T-cell (primary cell): ENCODE data around the gene MAP3K14. TPM values are rescaled to one million over a fixed set of nuclear protein-coding genes. Genes with fewer than 3 reads are reported as not detected.

Source experiments
- ATAC-seq, 4 experiments: fragments of 200-7000 bp in 3 of 4; fragments of 150-1000 bp in 1 of 4; cut with Tn5 transposase; replicated peaks in 1 of 4; 1 replicate in 3 of 4; 2 replicates in 1 of 4; pipeline ENCODE4 v1.10.0; 2021; ENCODE audit warnings: moderate library complexity in 3 of 4, mild to moderate bottlenecking in 2 of 4, moderate number of reproducible peaks in 1 of 4
- CTCF ChIA-PET, 2 donors: fragments of 300-600 bp; sonication (Branson Sonifier 250); formaldehyde crosslinking; loops; one replicate each; lab custom pipeline; 2022; ENCODE audit warnings: antibody characterized with exemption in 2 of 2; lab: Charles Lee
- POLR2A ChIA-PET, 2 donors: fragments of 300-600 bp; sonication (Branson Sonifier 250); formaldehyde crosslinking; loops; one replicate each; lab custom pipeline; 2022; ENCODE audit warnings: antibody characterized with exemption in 2 of 2; lab: Charles Lee
- DNase-seq, 35 experiments: peaks; one replicate each; pipeline versions ENCODE4 v3.0.0 to v3.0.0-alpha.2; 2013 to 2023
- H3K27ac ChIP-seq: one replicate; pipeline ENCODE4 v1.5.1; 2013; ENCODE audit warnings: low read length
- H3K27me3 ChIP-seq, 2 experiments: replicated peaks in 1 of 2; 1 replicate in 1 of 2; 2 replicates in 1 of 2; pipeline versions ENCODE4 v1.6.1 to v1.7.0; 2013; ENCODE audit warnings: low read length in 1 of 2, mixed read lengths in 1 of 2; ENCODE audit not compliant: control insufficient read depth in 2 of 2, insufficient read depth in 2 of 2; ENCODE audit errors: extremely low read depth in 1 of 2
- H3K36me3 ChIP-seq, 2 donors: 1 replicate in 1 of 2; 2 replicates in 1 of 2; pipeline versions ENCODE4 v1.6.1 to v1.7.0; 2013; ENCODE audit warnings: low read length in 1 of 2; ENCODE audit not compliant: control insufficient read depth in 2 of 2, insufficient read depth in 1 of 2; ENCODE audit errors: extremely low read depth in 1 of 2
- H3K4me1 ChIP-seq, 2 experiments: 1 replicate in 1 of 2; 2 replicates in 1 of 2; pipeline versions ENCODE4 v1.6.1 to v1.7.0; 2013; ENCODE audit warnings: low read length in 2 of 2, mixed read lengths in 1 of 2; ENCODE audit not compliant: insufficient read depth in 2 of 2, control insufficient read depth in 1 of 2; ENCODE audit errors: extremely low read depth in 1 of 2
- H3K4me3 ChIP-seq, 2 donors: 1 replicate in 1 of 2; 2 replicates in 1 of 2; pipeline versions ENCODE4 v1.5.1 to v1.7.0; 2013; ENCODE audit warnings: mild to moderate bottlenecking in 2 of 2, low read length in 1 of 2, moderate library complexity in 1 of 2; ENCODE audit not compliant: control insufficient read depth in 1 of 2; ENCODE audit errors: extremely low read depth in 1 of 2
- H3K9me3 ChIP-seq: 2 replicates; pipeline ENCODE4 v1.7.0; 2013
- H3K27ac Mint-ChIP-seq, 2 donors: one replicate each; pipeline ENCODE4 v1.8.0; 2020 to 2021; ENCODE audit warnings: mild to moderate bottlenecking in 2 of 2, mixed read lengths in 2 of 2
- H3K27me3 Mint-ChIP-seq, 2 donors: one replicate each; pipeline ENCODE4 v1.8.0; 2021 to 2022; ENCODE audit warnings: mixed read lengths in 2 of 2
- H3K36me3 Mint-ChIP-seq: one replicate; pipeline ENCODE4 v1.8.0; 2021; ENCODE audit warnings: mixed read lengths
- H3K4me1 Mint-ChIP-seq, 3 donors: one replicate each; pipeline ENCODE4 v1.8.0; 2020 to 2022; ENCODE audit warnings: mixed read lengths in 3 of 3, mild to moderate bottlenecking in 1 of 3
- H3K4me3 Mint-ChIP-seq, 3 donors: one replicate each; pipeline ENCODE4 v1.8.0; 2020 to 2022; ENCODE audit warnings: mild to moderate bottlenecking in 3 of 3, mixed read lengths in 3 of 3, moderate library complexity in 3 of 3
- H3K9me3 Mint-ChIP-seq, 3 donors: one replicate each; pipeline ENCODE4 v1.8.0; 2020 to 2022; ENCODE audit warnings: mixed read lengths in 3 of 3
- WGBS: methylation state at CpG from one replicate; pipeline ENCODE4 v1.1.5; 2013; ENCODE audit warnings: missing lambda C conversion rate; ENCODE audit not compliant: insufficient coverage; 5-methylcytosine and 5-hydroxymethylcytosine counted together
- total RNA-seq, 35 experiments: library from RNA in 6 of 35; stranded (reverse) in 6 of 35; fragments of 120-200 nt in 1 of 35; gene quantifications; one replicate each; pipeline versions ENCODE4 v1.2.1 to v1.2.4 and lab custom pipeline; 2013 to 2026

Gene MAP3K14
- total RNA-seq, 5 donors from 2014 or later (not counting 1 experiment from before 2014, with no cell fraction given): 34.4 to 49.8 (median 42.8) TPM

DNA sequence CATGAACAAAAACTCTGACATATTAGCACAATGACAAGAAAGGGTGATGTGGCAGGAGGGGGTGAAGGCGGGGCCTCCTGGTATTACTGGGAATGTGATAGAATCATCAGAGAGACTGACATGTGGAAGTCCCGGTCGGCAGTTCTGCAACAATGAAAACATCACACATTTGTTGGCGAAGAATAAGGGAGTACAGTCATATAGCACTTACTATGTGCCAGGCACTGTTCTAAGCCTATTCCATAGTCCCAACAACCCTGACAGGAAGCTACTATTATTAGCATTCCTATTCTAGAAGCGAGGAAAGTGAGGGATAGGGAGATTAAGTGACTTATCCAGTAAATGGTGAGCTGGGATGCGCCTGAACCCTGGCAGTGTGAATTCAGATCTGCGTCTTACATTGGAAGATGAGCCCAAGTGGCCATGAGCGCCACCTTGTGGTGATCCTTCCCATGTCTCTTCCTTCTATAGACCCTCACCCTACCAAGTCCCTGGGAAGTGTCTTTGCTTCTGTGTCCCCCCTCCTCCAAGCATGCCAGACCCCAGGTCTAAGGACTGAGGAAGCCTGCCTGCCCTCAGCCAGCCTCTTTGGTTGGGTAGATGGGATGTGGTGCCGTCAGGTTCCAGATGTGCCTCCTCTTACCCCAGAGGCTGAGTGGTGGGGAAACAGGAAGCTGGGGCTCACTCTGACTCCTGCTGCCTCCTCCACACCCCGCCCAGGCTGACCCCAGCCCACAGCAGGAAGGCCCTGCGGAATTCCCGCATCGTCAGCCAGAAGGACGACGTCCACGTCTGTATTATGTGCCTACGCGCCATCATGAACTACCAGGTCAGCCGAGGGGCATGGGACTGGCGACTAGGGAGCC lies 81.2 kb downstream of the MAP3K14 start:
- peak in 34 of 35 experiments; percentile 54 to 93 (median 76) for DNase-seq
- 89% methylated on average over 12 of the region's 20 CpGs for WGBS
- Histone ChIP-seq H3K27ac (peak overlapping the region; percentile 46), H3K9me3 (no peaks in the 10 kb centered on the region), H3K4me1 (peaks cover 17 to 62% of the 10 kb centered on the region in 2 experiments), H3K36me3 (peaks cover 15 to 92% of the 10 kb centered on the region in 2 donors), H3K27me3 (no peaks in the 10 kb centered on the region), H3K4me3 (no peak overlapping the region)
- H3K4me1 Mint-ChIP-seq: peaks cover 64 to 68% (median 65%) of the 10 kb centered on the region in 3 donors
- CTCF ChIA-PET: interaction anchor here (0.5 to 10.1 kb wide), 18 partner anchors 10 to 1757 kb away, joined by 3 to 117 read pairs (median 4); partner anchors contain the start of gene ACBD4 (in 2 of the 2)
- H3K36me3 Mint-ChIP-seq: peaks cover 53% of the 10 kb centered on the region
- H3K4me3 Mint-ChIP-seq: no peak overlapping the region
- H3K9me3 Mint-ChIP-seq: no peaks in the 10 kb centered on the region
- POLR2A ChIA-PET: interaction anchor here (0.6 to 1.8 kb wide), 2 partner anchors 10 to 82 kb away, joined by 5 to 8 read pairs; no protein-coding TSS in a partner anchor
- H3K27me3 Mint-ChIP-seq: no peaks in the 10 kb centered on the region
- peak; percentile 28 to 66 (median 66) for ATAC-seq
- H3K27ac Mint-ChIP-seq: peak overlapping the region; percentile 86 to 99

DNA sequence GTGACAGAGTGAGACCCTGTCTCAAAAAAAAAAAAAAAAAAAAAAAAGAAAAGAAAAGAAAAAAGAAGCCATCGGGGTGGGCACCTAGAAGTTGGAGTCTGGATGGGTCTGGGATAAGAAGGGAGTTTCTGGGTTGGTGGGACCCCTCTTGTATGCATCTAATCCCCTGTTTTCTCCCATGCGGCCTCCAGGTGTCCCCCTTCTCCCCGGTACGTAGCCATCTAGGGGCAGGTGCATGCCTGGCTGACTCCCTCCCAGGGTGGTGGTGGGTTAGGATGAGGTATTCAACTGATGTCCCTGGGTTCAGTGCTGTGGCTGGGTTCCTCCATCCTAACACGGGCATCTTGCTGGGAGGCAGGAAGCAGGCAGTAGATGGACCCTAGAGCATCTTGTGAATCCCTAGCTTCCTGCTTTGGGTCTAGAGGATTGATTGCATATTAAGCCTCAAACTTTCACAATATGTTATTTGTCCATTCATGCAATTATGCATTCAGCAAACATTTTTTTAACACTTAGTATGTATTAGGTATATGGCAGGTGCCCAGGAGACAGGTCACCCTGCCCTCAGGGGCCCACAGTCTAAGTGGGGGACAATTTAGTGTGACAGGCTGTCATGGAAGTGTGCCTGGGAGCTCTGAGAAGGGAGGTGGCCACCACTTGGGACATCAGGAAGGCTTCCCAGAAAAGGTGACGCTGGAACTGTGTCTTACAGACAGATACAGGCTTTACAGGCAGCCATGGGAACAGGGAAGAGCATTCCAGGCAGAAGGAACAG lies 82.0 kb downstream of the MAP3K14 start:
- peaks cover 72 to 76% (median 73%) of the 10 kb centered on the region in 3 donors for H3K4me1 Mint-ChIP-seq
- H3K9me3 Mint-ChIP-seq: no peaks in the 10 kb centered on the region
- H3K4me3 Mint-ChIP-seq: peak overlapping the region in 1 of 3 donors; percentile 11
- Histone ChIP-seq H3K4me3 (no peak overlapping the region), H3K4me1 (peaks cover 24 to 70% of the 10 kb centered on the region in 2 experiments), H3K36me3 (peaks cover 10 to 88% of the 10 kb centered on the region in 2 donors), H3K9me3 (no peaks in the 10 kb centered on the region), H3K27ac (peak overlapping the region; percentile 46), H3K27me3 (no peaks in the 10 kb centered on the region)
- peaks cover 44% of the 10 kb centered on the region for H3K36me3 Mint-ChIP-seq
- H3K27me3 Mint-ChIP-seq: no peaks in the 10 kb centered on the region
- ChIA-PET CTCF (interaction anchor here (0.6 to 10.1 kb wide), 14 partner anchors 9 to 150 kb away, joined by 3 to 117 read pairs (median 6); partner anchors contain the start of gene ACBD4 (in 1 of the 2)), POLR2A (interaction anchor here (0.6 to 1.8 kb wide), 2 partner anchors 9 to 83 kb away, joined by 5 to 8 read pairs; no protein-coding TSS in a partner anchor)
- H3K27ac Mint-ChIP-seq: peak overlapping the region; percentile 86 to 99
- WGBS: 20% methylated on average over 1 of the region's 6 CpGs
- DNase-seq (peak in 25 of 35 experiments; percentile 31 to 74 (median 50)), ATAC-seq (peak; percentile 66 to 75 (median 68))

DNA sequence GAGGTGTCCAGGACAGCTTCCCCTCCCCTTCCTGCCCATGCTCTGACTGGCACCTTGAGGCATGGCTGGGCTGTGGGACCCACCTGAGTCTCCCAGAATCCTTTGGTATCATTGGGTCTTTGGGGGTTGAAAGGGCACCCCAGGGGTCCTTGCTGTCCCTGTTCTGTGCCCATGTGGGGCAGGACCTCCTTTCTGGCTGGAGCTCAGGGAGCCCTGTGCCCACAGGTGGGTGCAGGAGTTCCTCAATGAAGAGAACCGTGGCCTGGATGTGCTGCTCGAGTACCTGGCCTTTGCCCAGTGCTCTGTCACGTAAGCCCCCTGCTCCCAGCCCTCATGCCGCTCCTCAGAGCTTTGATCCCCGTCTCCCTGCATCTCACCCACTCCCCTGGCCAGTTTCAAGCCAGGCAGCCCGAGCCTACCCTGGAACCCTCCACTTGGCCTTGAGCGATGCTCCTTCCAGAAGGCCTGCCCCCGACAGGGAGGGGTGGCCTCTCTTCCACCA lies 83.3 kb downstream of the MAP3K14 start:
- WGBS: 90% methylated on average over 6 of the region's 8 CpGs
- Mint-ChIP-seq H3K36me3 (peaks cover 31% of the 10 kb centered on the region), H3K9me3 (no peaks in the 10 kb centered on the region), H3K4me1 (peaks cover 79 to 81% (median 79%) of the 10 kb centered on the region in 3 donors), H3K27ac (peak overlapping the region; percentile 84 to 99), H3K4me3 (no peak overlapping the region), H3K27me3 (no peaks in the 10 kb centered on the region)
- no peaks in the 10 kb centered on the region for H3K9me3 ChIP-seq
- H3K27ac ChIP-seq: no peak overlapping the region
- ATAC-seq (no peak), DNase-seq (no peak)
- H3K36me3 ChIP-seq: peaks cover 3 to 75% of the 10 kb centered on the region in 2 donors
- ChIA-PET CTCF (interaction anchor here (0.6 to 10.1 kb wide), 4 partner anchors 14 to 141 kb away, joined by 3 to 117 read pairs (median 4); partner anchors contain the start of gene ACBD4 (in 1 of the 2)), POLR2A (interaction anchor here in 1 of 2 donors (0.5 kb wide), 1 partner anchor 87 kb away, joined by 3 read pairs; no protein-coding TSS in a partner anchor)
- no peak overlapping the region for H3K4me3 ChIP-seq
- H3K4me1 ChIP-seq: peaks cover 35 to 77% of the 10 kb centered on the region in 2 experiments
- H3K27me3 ChIP-seq: no peaks in the 10 kb centered on the region

DNA sequence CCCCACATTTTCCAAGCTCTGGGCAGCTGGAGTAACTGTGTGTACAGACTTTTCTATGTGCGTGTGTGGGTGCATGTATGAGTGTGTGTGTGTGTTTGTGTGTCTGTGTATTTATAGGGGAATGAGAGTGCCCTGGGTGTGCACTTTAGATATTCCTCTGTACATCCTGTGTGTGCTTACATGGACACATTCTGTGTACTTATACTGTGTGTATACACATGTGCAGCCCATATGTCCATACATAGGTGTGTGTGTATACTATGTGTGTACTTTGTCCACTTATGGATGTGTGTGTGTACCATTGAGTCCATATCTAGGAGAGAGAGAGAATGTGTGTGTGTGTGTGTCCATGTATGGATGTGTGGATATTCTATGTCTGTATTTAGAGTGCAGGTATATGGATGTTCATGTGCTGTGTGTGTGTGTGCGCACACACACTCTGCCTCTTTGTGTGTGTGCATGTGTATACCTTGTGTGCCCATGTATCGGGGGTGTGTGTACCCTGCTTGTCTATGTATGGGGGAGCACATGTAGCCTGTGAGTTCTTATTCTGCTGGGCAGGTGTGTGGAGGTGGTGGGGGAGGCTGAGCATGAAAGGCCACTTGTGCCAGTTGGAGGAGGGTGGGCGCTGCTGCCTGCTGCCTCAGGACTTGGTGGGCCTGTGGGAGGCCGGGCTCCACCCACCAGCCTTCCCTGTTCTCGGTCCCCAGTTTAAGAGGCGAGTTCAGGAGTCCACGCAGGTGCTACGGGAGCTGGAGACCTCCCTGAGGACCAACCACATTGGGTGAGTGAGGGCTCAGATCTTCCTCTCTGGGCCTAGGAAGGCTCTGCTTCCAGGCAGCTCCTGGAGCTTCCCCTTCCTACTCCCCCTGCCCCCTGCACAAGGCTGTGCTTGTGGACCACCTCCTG lies 84.1 kb downstream of the MAP3K14 start:
- Histone ChIP-seq H3K9me3 (no peaks in the 10 kb centered on the region), H3K4me1 (peaks cover 42 to 85% of the 10 kb centered on the region in 2 experiments), H3K27me3 (no peaks in the 10 kb centered on the region), H3K4me3 (no peak overlapping the region), H3K36me3 (peaks cover 0 to 68% of the 10 kb centered on the region in 2 donors), H3K27ac (no peak overlapping the region)
- Mint-ChIP-seq H3K9me3 (no peaks in the 10 kb centered on the region), H3K27me3 (no peaks in the 10 kb centered on the region), H3K36me3 (peaks cover 24% of the 10 kb centered on the region), H3K4me1 (peaks cover 78 to 83% (median 82%) of the 10 kb centered on the region in 3 donors), H3K27ac (peak overlapping the region; percentile 84 to 99), H3K4me3 (peak overlapping the region in 1 of 3 donors; percentile 8)
- ChIA-PET CTCF (interaction anchor here (0.6 to 10.1 kb wide), 4 partner anchors 13 to 142 kb away, joined by 3 to 117 read pairs (median 3); partner anchors contain the start of gene ACBD4 (in 1 of the 2)), POLR2A (interaction anchor here in 1 of 2 donors (0.5 kb wide), 1 partner anchor 87 kb away, joined by 3 read pairs; no protein-coding TSS in a partner anchor)
- DNase-seq: no peak
- ATAC-seq: no peak
- WGBS: 95% methylated on average over 3 of the region's 9 CpGs

DNA sequence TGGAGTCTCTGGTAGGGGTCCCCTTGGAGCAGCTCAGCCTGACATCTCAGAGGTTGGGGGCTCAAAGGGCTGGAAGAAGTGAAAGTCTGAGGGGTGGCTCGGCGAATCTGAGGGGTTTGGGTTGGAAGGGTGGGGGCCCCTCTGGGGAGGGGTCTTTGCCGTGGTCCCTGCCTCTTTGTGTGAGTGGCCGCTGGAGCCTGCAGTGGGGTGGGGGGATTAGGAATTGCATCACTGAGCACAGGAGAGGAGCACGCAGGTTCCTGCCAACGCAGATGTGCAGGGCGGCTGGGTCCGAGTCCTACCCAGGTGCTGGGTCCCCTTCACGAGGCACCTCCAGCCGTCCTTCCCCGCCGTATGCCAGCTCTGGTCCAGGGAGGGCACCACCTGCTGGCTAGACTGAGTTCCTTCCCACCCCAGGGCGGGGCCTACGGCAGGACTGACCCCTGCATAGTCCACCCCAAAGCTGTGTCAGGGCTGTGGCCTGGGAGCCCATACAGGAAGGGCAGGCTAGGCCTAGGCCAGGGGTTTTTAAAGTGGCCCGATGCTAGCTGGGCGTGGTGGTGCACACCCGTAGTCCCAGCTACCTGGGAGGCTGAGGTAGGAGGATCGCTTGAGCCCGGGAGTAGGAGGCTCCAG lies 85.2 kb downstream of the MAP3K14 start:
- Histone ChIP-seq H3K36me3 (peaks cover 0 to 56% of the 10 kb centered on the region in 2 donors), H3K9me3 (no peaks in the 10 kb centered on the region), H3K4me3 (no peak overlapping the region), H3K27me3 (no peaks in the 10 kb centered on the region), H3K4me1 (peaks cover 48 to 96% of the 10 kb centered on the region in 2 experiments), H3K27ac (peak overlapping the region; percentile 100)
- WGBS: 79% methylated on average over 15 of the region's 19 CpGs
- Mint-ChIP-seq H3K36me3 (peaks cover 16% of the 10 kb centered on the region), H3K4me3 (peak overlapping the region in 2 of 3 donors; percentile 4 to 23), H3K9me3 (no peaks in the 10 kb centered on the region), H3K27ac (peak overlapping the region; percentile 71 to 99), H3K27me3 (no peaks in the 10 kb centered on the region), H3K4me1 (peaks cover 84 to 90% (median 87%) of the 10 kb centered on the region in 3 donors)
- ChIA-PET POLR2A (interaction anchor here in 1 of 2 donors (0.9 kb wide), 1 partner anchor 80 kb away, joined by 4 read pairs; no protein-coding TSS in a partner anchor), CTCF (interaction anchor here (0.5 to 10.1 kb wide), 4 partner anchors 11 to 98 kb away, joined by 3 to 117 read pairs (median 10); no protein-coding TSS in a partner anchor)
- no peak for ATAC-seq
- peak in 3 of 35 experiments; percentile 31 to 42 (median 31) for DNase-seq
